HG03558 (cell line): Measurements from ENCODE around the gene TBC1D14.

Source experiments
- ATAC-seq: cut with Tn5 transposase; IDR thresholded peaks from one replicate; pipeline ENCODE4 v1.9.1; 2021; ENCODE audit warnings: moderate number of reproducible peaks; ENCODE audit not compliant: unreplicated experiment; ENCODE audit errors: extremely low read depth

Gene TBC1D14

GRCh38 chr4:7030856-7031255 lies 121.2 kb downstream of the TBC1D14 start:
- ATAC-seq: no peak

- ATAC-seq: no peak
Observed at GRCh38 chr4:7031558-7032449, 122.2 kb downstream of the TBC1D14 start.

- no peak for ATAC-seq
Observed at GRCh38 chr4:7032596-7032995, 123.0 kb downstream of the TBC1D14 start.

- no peak for ATAC-seq
Observed at GRCh38 chr4:7034262-7035081, 124.8 kb downstream of the TBC1D14 start.

- no peak for ATAC-seq
Observed at GRCh38 chr4:7037425-7037824, 127.8 kb downstream of the TBC1D14 start.

GRCh38 chr4:7040765-7041164 lies 131.1 kb downstream of the TBC1D14 start:
- ATAC-seq: no peak

GRCh38 chr4:7041246-7041645 lies 131.6 kb downstream of the TBC1D14 start:
- ATAC-seq: no peak

GRCh38 chr4:7041801-7042502 lies 132.3 kb downstream of the TBC1D14 start:
- no peak for ATAC-seq

GRCh38 chr4:7042503-7043283 lies 133.1 kb downstream of the TBC1D14 start:
- ATAC-seq: peak; percentile 73

GRCh38 chr4:7043284-7044136 lies 133.9 kb downstream of the TBC1D14 start, which contains the start of gene TADA2B:
Gene TADA2B, plus strand, starts transcription at chr4:7043372. Its CDS starts 208 bp downstream, at chr4:7043580.
- peak; percentile 4 for ATAC-seq

GRCh38 chr4:7044137-7044930 lies 134.7 kb downstream of the TBC1D14 start:
- ATAC-seq: no peak

- ATAC-seq: no peak
Observed at GRCh38 chr4:7045553-7045952, 135.9 kb downstream of the TBC1D14 start.

GRCh38 chr4:7045961-7046921 lies 136.6 kb downstream of the TBC1D14 start:
- ATAC-seq: no peak

- ATAC-seq: no peak
Observed at GRCh38 chr4:7046971-7047370, 137.3 kb downstream of the TBC1D14 start.

- ATAC-seq: no peak
Observed at GRCh38 chr4:7048642-7049041, 139.0 kb downstream of the TBC1D14 start.

GRCh38 chr4:7049295-7049694 lies 139.7 kb downstream of the TBC1D14 start:
- no peak for ATAC-seq

GRCh38 chr4:7049739-7050138 lies 140.1 kb downstream of the TBC1D14 start:
- ATAC-seq: no peak
